H9 (cell line): ENCODE results near the gene GABARAPL2. TPM values are rescaled to one million over a fixed set of nuclear protein-coding genes. Genes with fewer than 3 reads are reported as not detected.

Experiments used
- DNase-seq: peaks from one replicate; pipeline ENCODE4 v3.0.0-alpha.2; 2017
- H2AFZ ChIP-seq: one replicate; pipeline ENCODE4 v1.6.1; 2013; ENCODE audit warnings: mild to moderate bottlenecking, low read length, control low read depth, moderate library complexity
- H2AK5ac ChIP-seq: 2 replicates; pipeline ENCODE4 v1.6.1; 2013; ENCODE audit warnings: low read length, control low read depth, mixed read lengths; ENCODE audit not compliant: insufficient read length
- H2BK120ac ChIP-seq: one replicate; pipeline ENCODE4 v1.6.1; 2013; ENCODE audit warnings: low read depth, mild to moderate bottlenecking, low read length, control low read depth, inconsistent platforms; ENCODE audit not compliant: poor library complexity, severe bottlenecking
- H2BK12ac ChIP-seq: 2 replicates; pipeline ENCODE4 v1.6.1; 2013; ENCODE audit warnings: low read length, control low read depth, mixed read lengths, low read depth; ENCODE audit not compliant: insufficient read length
- H2BK15ac ChIP-seq: 2 replicates; pipeline ENCODE4 v1.6.1; 2013; ENCODE audit warnings: low read depth, low read length, control low read depth
- H2BK20ac ChIP-seq: one replicate; pipeline ENCODE4 v1.6.1; 2013; ENCODE audit warnings: low read depth, mild to moderate bottlenecking, low read length, control low read depth, inconsistent platforms; ENCODE audit not compliant: poor library complexity, severe bottlenecking
- H2BK5ac ChIP-seq: 2 replicates; pipeline ENCODE4 v1.6.1; 2013; ENCODE audit warnings: low read length, control low read depth, mixed read lengths; ENCODE audit not compliant: insufficient read length
- H3K14ac ChIP-seq: 2 replicates; pipeline ENCODE4 v1.6.1; 2013; ENCODE audit warnings: low read length, control low read depth; ENCODE audit not compliant: insufficient read depth
- H3K18ac ChIP-seq: 2 replicates; pipeline ENCODE4 v1.6.1; 2013; ENCODE audit warnings: low read depth, mild to moderate bottlenecking, mixed read lengths, low read length, control low read depth; ENCODE audit not compliant: insufficient read length
- H3K23ac ChIP-seq: 2 replicates; pipeline ENCODE4 v1.6.1; 2013; ENCODE audit warnings: low read length, control low read depth, mixed read lengths, low read depth; ENCODE audit not compliant: insufficient read length
- H3K23me2 ChIP-seq: 2 replicates; pipeline ENCODE4 v1.6.1; 2013; ENCODE audit warnings: low read depth, mild to moderate bottlenecking, mixed read lengths, low read length, control low read depth; ENCODE audit not compliant: insufficient read length, poor library complexity, severe bottlenecking
- H3K27ac ChIP-seq: 2 replicates; pipeline ENCODE4 v1.5.1; 2013; ENCODE audit warnings: low read length, control low read depth, mixed read lengths, low read depth; ENCODE audit not compliant: insufficient read length
- H3K27me3 ChIP-seq: 2 replicates; pipeline ENCODE4 v1.6.1; 2013; ENCODE audit warnings: low read length, control low read depth, inconsistent platforms; ENCODE audit not compliant: insufficient read depth
- H3K4ac ChIP-seq: 2 replicates; pipeline ENCODE4 v1.6.1; 2013; ENCODE audit warnings: low read depth, mild to moderate bottlenecking, control low read depth, inconsistent platforms, low read length, moderate library complexity
- H3K4me1 ChIP-seq: 2 replicates; pipeline ENCODE4 v1.6.1; 2013; ENCODE audit warnings: low read length, control low read depth, inconsistent platforms; ENCODE audit not compliant: insufficient read depth
- H3K4me2 ChIP-seq: 2 replicates; pipeline ENCODE4 v1.6.1; 2013; ENCODE audit warnings: low read length, control low read depth, mixed read lengths; ENCODE audit not compliant: insufficient read length, insufficient read depth
- H3K56ac ChIP-seq: 2 replicates; pipeline ENCODE4 v1.6.1; 2013; ENCODE audit warnings: low read depth, mild to moderate bottlenecking, mixed read lengths, low read length, control low read depth; ENCODE audit not compliant: insufficient read length
- H3K79me1 ChIP-seq: 2 replicates; pipeline ENCODE4 v1.6.1; 2013; ENCODE audit warnings: low read depth, mild to moderate bottlenecking, moderate library complexity, low read length, control low read depth, inconsistent platforms; ENCODE audit not compliant: insufficient read depth, poor library complexity, severe bottlenecking
- H3K79me2 ChIP-seq: 2 replicates; pipeline ENCODE4 v1.6.1; 2013; ENCODE audit warnings: low read length, control low read depth, inconsistent platforms; ENCODE audit not compliant: insufficient read depth
- H3K9ac ChIP-seq: 2 replicates; pipeline ENCODE4 v1.6.1; 2013; ENCODE audit warnings: low read length, control low read depth, mixed read lengths; ENCODE audit not compliant: insufficient read length; ENCODE audit errors: extremely low read depth
- H3K9me3 ChIP-seq: one replicate; pipeline ENCODE4 v1.6.1; 2013; ENCODE audit warnings: low read depth, low read length, inconsistent platforms; ENCODE audit not compliant: control insufficient read depth
- H3T11ph ChIP-seq: one replicate; pipeline ENCODE4 v1.6.1; 2013; ENCODE audit warnings: mild to moderate bottlenecking, low read length, control low read depth, inconsistent platforms
- H4K20me1 ChIP-seq: one replicate; pipeline ENCODE4 v1.6.1; 2013; ENCODE audit not compliant: control insufficient read depth, insufficient read length, insufficient read depth
- H4K5ac ChIP-seq: 2 replicates; pipeline ENCODE4 v1.6.1; 2013; ENCODE audit warnings: low read depth, mild to moderate bottlenecking, mixed read lengths, low read length, control low read depth; ENCODE audit not compliant: insufficient read length
- H4K8ac ChIP-seq: replicated peaks from 2 replicates; pipeline ENCODE4 v1.6.1; 2013; ENCODE audit warnings: low read length, control low read depth, mixed read lengths, low read depth; ENCODE audit not compliant: insufficient read length
- H4K91ac ChIP-seq: 2 replicates; pipeline ENCODE4 v1.6.1; 2013; ENCODE audit warnings: low read depth, mild to moderate bottlenecking, moderate library complexity, mixed read lengths, low read length, control low read depth; ENCODE audit not compliant: insufficient read length
- H3K27ac Mint-ChIP-seq, 3 experiments: 2 replicates in 2 of 3; 3 replicates in 1 of 3; pipeline ENCODE4 v1.8.0; 2020 to 2021; ENCODE audit warnings: mixed read lengths in 3 of 3, mild to moderate bottlenecking in 1 of 3, moderate library complexity in 1 of 3
- H3K27me3 Mint-ChIP-seq: 2 replicates; pipeline ENCODE4 v1.8.0; 2021; ENCODE audit warnings: low read depth, mild to moderate bottlenecking, moderate library complexity, mixed read lengths
- H3K36me3 Mint-ChIP-seq, 3 experiments: 2 replicates in 2 of 3; 3 replicates in 1 of 3; pipeline ENCODE4 v1.8.0; 2020 to 2021; ENCODE audit warnings: low read depth in 3 of 3, mixed read lengths in 3 of 3; ENCODE audit not compliant: insufficient read depth in 1 of 3
- H3K4me1 Mint-ChIP-seq, 2 experiments: 2 replicates each; pipeline ENCODE4 v1.8.0; 2020; ENCODE audit warnings: mixed read lengths in 2 of 2
- H3K4me3 Mint-ChIP-seq, 2 experiments: 2 replicates in 1 of 2; 3 replicates in 1 of 2; pipeline ENCODE4 v1.8.0; 2020 to 2021; ENCODE audit warnings: mild to moderate bottlenecking in 2 of 2, mixed read lengths in 2 of 2, moderate library complexity in 1 of 2
- H3K9me3 Mint-ChIP-seq, 2 experiments: 2 replicates in 1 of 2; 3 replicates in 1 of 2; pipeline ENCODE4 v1.8.0; 2020; ENCODE audit warnings: mild to moderate bottlenecking in 2 of 2, mixed read lengths in 2 of 2, moderate library complexity in 1 of 2
- CTCF ChIP-seq: fragments of 200-600 bp; sonication (generic); conservative IDR thresholded peaks from 3 replicates; pipeline ENCODE4 v1.8.0; 2021; ENCODE audit warnings: antibody characterized with exemption, mild to moderate bottlenecking
- WGBS: extraction: QIAGEN DNeasy Blood & Tissue Kit; methylation state at CpG from one replicate; pipeline ENCODE4 v1.1.7; 2013; ENCODE audit warnings: missing lambda C conversion rate, low lambda C conversion rate, mixed read lengths; ENCODE audit not compliant: insufficient read length; ENCODE audit errors: extremely low coverage; 5-methylcytosine and 5-hydroxymethylcytosine counted together
- total RNA-seq: library from RNA; stranded (reverse); gene quantifications from 2 replicates; pipeline ENCODE4 v1.2.1, GENCODE V29; 2021

Gene GABARAPL2
- total RNA-seq, 1 experiment from 2014 or later: 62.6 TPM

GRCh38 chr16:75618780-75619179 lies 52.6 kb downstream of the GABARAPL2 start:
- no peak overlapping the region for H3K4me3 Mint-ChIP-seq
- peaks cover 15 to 17% of the 10 kb centered on the region in 2 experiments for H3K4me1 Mint-ChIP-seq
- no peak overlapping the region for H3K4ac ChIP-seq

More at GRCh38 chr16:75618780-75619179, 52.6 kb downstream of the GABARAPL2 start:
- no peaks in the 10 kb centered on the region for H3K27me3 ChIP-seq
- H2BK12ac ChIP-seq: no peak overlapping the region
- Mint-ChIP-seq H3K36me3 (peaks cover 28 to 55% (median 55%) of the 10 kb centered on the region in 3 experiments; a peak in 6 of 7 replicates), H3K27ac (no peak overlapping the region), H3K9me3 (no peaks in the 10 kb centered on the region), H3K27me3 (peaks cover 1% of the 10 kb centered on the region; the same call in 1 of the 2 replicates)
- no peak overlapping the region for H4K8ac ChIP-seq
- no peaks in the 10 kb centered on the region for H3K79me2 ChIP-seq
- H2BK5ac ChIP-seq: no peak overlapping the region
- DNase-seq: no peak
- H3K14ac ChIP-seq: no peak overlapping the region
- H2BK15ac ChIP-seq: no peak overlapping the region
- peaks cover 11% of the 10 kb centered on the region for H3K23me2 ChIP-seq
- H3T11ph ChIP-seq: no peak overlapping the region
- no peak for TF ChIP-seq CTCF
- no CpG with 5 or more reads among the region's 2 CpGs for WGBS
- H3K18ac ChIP-seq: no peak overlapping the region
- H3K4me1 ChIP-seq: no peaks in the 10 kb centered on the region
- H2BK20ac ChIP-seq: no peak overlapping the region
- H3K23ac ChIP-seq: no peak overlapping the region
- no peak overlapping the region for H3K9ac ChIP-seq
- H2AFZ ChIP-seq: no peak overlapping the region
- no peak overlapping the region for H2AK5ac ChIP-seq
- H4K5ac ChIP-seq: no peak overlapping the region
- H3K79me1 ChIP-seq: no peaks in the 10 kb centered on the region
- no peaks in the 10 kb centered on the region for H3K9me3 ChIP-seq
- no peak overlapping the region for H2BK120ac ChIP-seq
- H4K91ac ChIP-seq: no peak overlapping the region
- no peaks in the 10 kb centered on the region for H4K20me1 ChIP-seq
- no peak overlapping the region for H3K4me2 ChIP-seq
- no peak overlapping the region for H3K56ac ChIP-seq
- H3K27ac ChIP-seq: no peak overlapping the region
